ENCODE results near the gene DNAH3.
"Not testable (repeated sequence)": the region's sequence is repeated elsewhere in the genome, so short reads cannot be mapped to it uniquely, and the experiment has no call there.

DNAH3 gene

GRCh38 chr16:21166561-21166961 is 15.9 kb upstream of the DNAH3 start:
- FAIRE-seq = no peak

GRCh38 chr16:21164521-21165168 is 14.0 kb upstream of the DNAH3 start:
- FAIRE-seq = no peak

- FAIRE-seq = no peak
These were observed 12.9 kb upstream of the DNAH3 start for GRCh38 chr16:21163576-21163975.

- FAIRE-seq = no peak
These were observed 12.1 kb upstream of the DNAH3 start for GRCh38 chr16:21162661-21163151.

GRCh38 chr16:21161211-21161610 is 10.6 kb upstream of the DNAH3 start:
- no peak for FAIRE-seq

GRCh38 chr16:21160276-21160675 is 9.6 kb upstream of the DNAH3 start:
- FAIRE-seq = no peak

GRCh38 chr16:21159281-21159951 is 8.8 kb upstream of the DNAH3 start:
- FAIRE-seq = no peak

- no peak for FAIRE-seq
These were observed 7.8 kb upstream of the DNAH3 start, which contains the start of gene LDAF1 for GRCh38 chr16:21158208-21159110. TSS of gene LDAF1 (plus strand) at chr16:21158674. CDS start at chr16:21161183, 2,509 bp downstream.

GRCh38 chr16:21157632-21158031 is 7.0 kb upstream of the DNAH3 start:
- FAIRE-seq = no peak

- FAIRE-seq = no peak
These were observed 6.3 kb upstream of the DNAH3 start for GRCh38 chr16:21156767-21157467.

- not testable (repeated sequence) for FAIRE-seq
These were observed 5.4 kb upstream of the DNAH3 start for GRCh38 chr16:21156011-21156410.

GRCh38 chr16:21153124-21153729 is 2.6 kb upstream of the DNAH3 start:
- not testable (repeated sequence) for FAIRE-seq

GRCh38 chr16:21152160-21153030 is 1.7 kb upstream of the DNAH3 start:
- not testable (repeated sequence) for FAIRE-seq

GRCh38 chr16:21145738-21146137 is 4.9 kb downstream of the DNAH3 start:
- no peak for FAIRE-seq

- no peak for FAIRE-seq
These were observed 16.6 kb downstream of the DNAH3 start for GRCh38 chr16:21134053-21134452.

GRCh38 chr16:21130811-21131210 is 19.8 kb downstream of the DNAH3 start:
- no peak for FAIRE-seq

- FAIRE-seq = no peak
These were observed 21.7 kb downstream of the DNAH3 start for GRCh38 chr16:21128991-21129390.

GRCh38 chr16:21126518-21126917 is 24.1 kb downstream of the DNAH3 start:
- no peak for FAIRE-seq

GRCh38 chr16:21125191-21125590 is 25.5 kb downstream of the DNAH3 start:
- no peak for FAIRE-seq

- no peak for FAIRE-seq
These were observed 29.6 kb downstream of the DNAH3 start for GRCh38 chr16:21120976-21121520.

GRCh38 chr16:21117567-21117966 is 33.1 kb downstream of the DNAH3 start:
- no peak for FAIRE-seq

Measured in colon (tissue), 2 donors.